ENCODE measurements around the gene INPP5F.
A peak's percentile ranks its signal among the peaks of the same experiment; 100 is the strongest.

The INPP5F gene

GRCh38 chr10:119725828-119726675 is at the start of gene INPP5F:
Gene INPP5F (plus strand): TSS chr10:119726050. CDS start chr10:119726263, 213 bp downstream.
- DNase-seq = peak; percentile 100

GRCh38 chr10:119677126-119677525 is 48.7 kb upstream of the INPP5F start:
- no peak for DNase-seq

GRCh38 chr10:119677904-119678755 is 47.7 kb upstream of the INPP5F start:
- no peak for DNase-seq

- DNase-seq = no peak
Measured at GRCh38 chr10:119679480-119679829, 46.4 kb upstream of the INPP5F start.

GRCh38 chr10:119680050-119680449 is 45.8 kb upstream of the INPP5F start:
- no peak for DNase-seq

GRCh38 chr10:119680650-119681081 is 45.2 kb upstream of the INPP5F start:
- DNase-seq = no peak

GRCh38 chr10:119686465-119687191 is 39.2 kb upstream of the INPP5F start:
- peak; percentile 83 for DNase-seq

GRCh38 chr10:119687192-119688032 is 38.4 kb upstream of the INPP5F start:
- no peak for DNase-seq

GRCh38 chr10:119688033-119688508 is 37.8 kb upstream of the INPP5F start:
- no peak for DNase-seq

GRCh38 chr10:119689016-119689580 is 36.8 kb upstream of the INPP5F start:
- no peak for DNase-seq

GRCh38 chr10:119691726-119692125 is 34.1 kb upstream of the INPP5F start:
- DNase-seq = no peak

- no peak for DNase-seq
Measured at GRCh38 chr10:119693262-119693957, 32.4 kb upstream of the INPP5F start.

- DNase-seq = peak; percentile 15
Measured at GRCh38 chr10:119694608-119695007, 31.2 kb upstream of the INPP5F start.

- DNase-seq = no peak
Measured at GRCh38 chr10:119700321-119700954, 25.4 kb upstream of the INPP5F start.

GRCh38 chr10:119701861-119702260 is 24.0 kb upstream of the INPP5F start:
- DNase-seq = no peak

- DNase-seq = no peak
Measured at GRCh38 chr10:119702583-119702982, 23.3 kb upstream of the INPP5F start.

- no peak for DNase-seq
Measured at GRCh38 chr10:119703903-119704508, 21.8 kb upstream of the INPP5F start.

GRCh38 chr10:119705434-119705831 is 20.4 kb upstream of the INPP5F start:
- DNase-seq = no peak

- no peak for DNase-seq
Measured at GRCh38 chr10:119706521-119707278, 19.1 kb upstream of the INPP5F start.
